ENCODE results near the gene SLC16A12.
"Not testable (repeated sequence)": the region's sequence is repeated elsewhere in the genome, so short reads cannot be mapped to it uniquely, and the experiment has no call there.

SLC16A12 gene

GRCh38 chr10:89548673-89549072 lies 13.3 kb upstream of the SLC16A12 start:
- no peak for DNase-seq

GRCh38 chr10:89547853-89548513 lies 12.6 kb upstream of the SLC16A12 start:
- DNase-seq = no peak

GRCh38 chr10:89546651-89547050 lies 11.3 kb upstream of the SLC16A12 start:
- DNase-seq = not testable (repeated sequence)

- DNase-seq = no peak
Observed at GRCh38 chr10:89543841-89544240, 8.4 kb upstream of the SLC16A12 start.

GRCh38 chr10:89540420-89540949 lies 5.1 kb upstream of the SLC16A12 start:
- DNase-seq = no peak

GRCh38 chr10:89537364-89537763 lies 2.0 kb upstream of the SLC16A12 start:
- no peak for DNase-seq

GRCh38 chr10:89536013-89536354 lies 590 bp upstream of the SLC16A12 start:
- DNase-seq = no peak

GRCh38 chr10:89534826-89535166 lies 598 bp downstream of the SLC16A12 start:
- peak; percentile 43 for DNase-seq

GRCh38 chr10:89532476-89532875 lies 2.9 kb downstream of the SLC16A12 start:
- no peak for DNase-seq

- no peak for DNase-seq
Observed at GRCh38 chr10:89531359-89531758, 4.0 kb downstream of the SLC16A12 start.

GRCh38 chr10:89529711-89530110 lies 5.7 kb downstream of the SLC16A12 start:
- DNase-seq = not testable (repeated sequence)

GRCh38 chr10:89526358-89526757 lies 9.0 kb downstream of the SLC16A12 start:
- DNase-seq = no peak

GRCh38 chr10:89525556-89525955 lies 9.8 kb downstream of the SLC16A12 start:
- no peak for DNase-seq

GRCh38 chr10:89524279-89524678 lies 11.1 kb downstream of the SLC16A12 start:
- DNase-seq = no peak

GRCh38 chr10:89523274-89523673 lies 12.1 kb downstream of the SLC16A12 start:
- no peak for DNase-seq

GRCh38 chr10:89522463-89522862 lies 12.9 kb downstream of the SLC16A12 start:
- DNase-seq = peak; percentile 19

GRCh38 chr10:89521368-89521767 lies 14.0 kb downstream of the SLC16A12 start:
- no peak for DNase-seq

GRCh38 chr10:89520706-89521105 lies 14.7 kb downstream of the SLC16A12 start:
- DNase-seq = no peak

- DNase-seq = no peak
Observed at GRCh38 chr10:89518876-89519842, 16.2 kb downstream of the SLC16A12 start.

- DNase-seq = no peak
Observed at GRCh38 chr10:89518108-89518507, 17.3 kb downstream of the SLC16A12 start.

GRCh38 chr10:89516149-89516832 lies 19.1 kb downstream of the SLC16A12 start:
- DNase-seq = no peak

GRCh38 chr10:89515031-89515841 lies 20.2 kb downstream of the SLC16A12 start:
- DNase-seq = no peak

- no peak for DNase-seq
Observed at GRCh38 chr10:89513206-89513605, 22.2 kb downstream of the SLC16A12 start.

Measured in DMS53 (cell line).